GM12892 (cell line): ENCODE measurements around the gene CDC42SE2.

ENCODE experiments used
- POLR2A ChIP-seq: IDR thresholded peaks from 2 replicates; pipeline ENCODE4 v1.6.1; 2011; ENCODE audit warnings: low read depth, low read length, control low read depth
- POLR2AphosphoS5 ChIP-seq: IDR thresholded peaks from 2 replicates; pipeline ENCODE4 v1.6.1; 2011; ENCODE audit warnings: low read depth, low read length, control low read depth
- TAF1 ChIP-seq: IDR thresholded peaks from 2 replicates; pipeline ENCODE4 v1.6.1; 2011; ENCODE audit warnings: low read depth, mild to moderate bottlenecking, control low read depth, low read length, borderline replicate concordance

DNA sequence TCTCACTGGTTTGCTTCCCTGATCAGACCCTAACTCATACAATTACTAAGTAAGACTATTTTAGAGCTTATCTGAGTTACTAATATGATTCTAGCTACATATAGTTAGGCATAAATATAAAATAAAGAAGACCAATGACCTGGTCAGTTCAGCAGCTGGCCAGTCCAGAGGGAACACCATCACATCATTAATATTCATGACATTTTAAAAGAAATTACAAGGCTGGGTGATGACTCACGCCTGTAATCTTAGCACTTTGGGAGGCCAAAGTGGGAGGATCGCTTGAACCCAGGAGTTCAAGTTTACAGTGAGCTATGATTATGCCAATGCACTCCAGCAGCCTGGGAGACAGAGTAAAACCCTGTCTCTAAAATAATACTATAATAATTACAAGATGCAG lies 37.0 kb upstream of the CDC42SE2 start:
- no peak for TF ChIP-seq TAF1
- TF ChIP-seq POLR2AphosphoS5 = no peak
- no peak for TF ChIP-seq POLR2A
